Astrocyte (in vitro differentiated cells and primary cell): ENCODE measurements around the gene TMEM63B. TPM values are rescaled to one million over a fixed set of nuclear protein-coding genes. Genes with fewer than 3 reads are reported as not detected.
A peak's percentile ranks its signal among the peaks of the same experiment; 100 is the strongest.

Source experiments
- DNase-seq: peaks from one replicate; pipeline ENCODE4 v3.0.0-alpha.2; 2010; ENCODE audit warnings: low read depth
- FAIRE-seq: peaks from 2 replicates; lab custom pipeline; 2011; peaks lifted over from hg19 to GRCh38; lab: Jason Lieb, UNC
- H2AFZ ChIP-seq: 2 replicates; pipeline ENCODE4 v1.6.0; 2012; ENCODE audit warnings: low read depth, low read length, inconsistent platforms
- H3K27ac ChIP-seq: 2 replicates; pipeline ENCODE4 v1.5.1; 2011; ENCODE audit warnings: low read depth, low read length, inconsistent platforms
- H3K27me3 ChIP-seq: 2 replicates; pipeline ENCODE4 v1.6.0; 2011; ENCODE audit warnings: low read length, inconsistent platforms; ENCODE audit not compliant: insufficient read depth
- H3K36me3 ChIP-seq: 2 replicates; pipeline ENCODE4 v1.5.1; 2011; ENCODE audit warnings: low read length, inconsistent platforms; ENCODE audit not compliant: insufficient read depth
- H3K4me1 ChIP-seq: 2 replicates; pipeline ENCODE4 v1.5.1; 2011; ENCODE audit warnings: low read length, inconsistent platforms; ENCODE audit not compliant: insufficient read depth
- H3K4me2 ChIP-seq: 2 replicates; pipeline ENCODE4 v1.6.0; 2012; ENCODE audit warnings: low read length, inconsistent platforms
- H3K4me3 ChIP-seq: 2 replicates; pipeline ENCODE4 v1.5.1; 2011; ENCODE audit warnings: low read depth, mild to moderate bottlenecking, low read length, inconsistent platforms; ENCODE audit not compliant: insufficient read depth
- H3K79me2 ChIP-seq: 2 replicates; pipeline ENCODE4 v1.6.0; 2012; ENCODE audit warnings: mild to moderate bottlenecking, low read length, inconsistent platforms; ENCODE audit not compliant: insufficient read depth
- H3K9ac ChIP-seq: 2 replicates; pipeline ENCODE4 v1.6.0; 2012; ENCODE audit warnings: mild to moderate bottlenecking, low read length, inconsistent platforms
- H3K9me3 ChIP-seq: 2 replicates; pipeline ENCODE4 v1.5.1; 2012; ENCODE audit warnings: low read depth, mild to moderate bottlenecking, low read length, inconsistent platforms; ENCODE audit not compliant: insufficient read depth
- H4K20me1 ChIP-seq: 2 replicates; pipeline ENCODE4 v1.6.0; 2012; ENCODE audit warnings: low read length, inconsistent platforms; ENCODE audit not compliant: insufficient read depth
- H3K27ac Mint-ChIP-seq: one replicate; pipeline ENCODE4 v1.8.0; 2021; ENCODE audit warnings: mild to moderate bottlenecking, mixed read lengths; ENCODE audit not compliant: unreplicated experiment
- H3K27me3 Mint-ChIP-seq: one replicate; pipeline ENCODE4 v1.8.0; 2021; ENCODE audit warnings: low read depth, mixed read lengths; ENCODE audit not compliant: unreplicated experiment
- H3K36me3 Mint-ChIP-seq: one replicate; pipeline ENCODE4 v1.8.0; 2021; ENCODE audit warnings: low read depth, mixed read lengths; ENCODE audit not compliant: unreplicated experiment
- H3K4me1 Mint-ChIP-seq: one replicate; pipeline ENCODE4 v1.8.0; 2021; ENCODE audit warnings: low read depth, mixed read lengths; ENCODE audit not compliant: unreplicated experiment
- H3K4me3 Mint-ChIP-seq: one replicate; pipeline ENCODE4 v1.8.0; 2021; ENCODE audit warnings: mild to moderate bottlenecking, moderate library complexity, mixed read lengths; ENCODE audit not compliant: unreplicated experiment
- H3K9me3 Mint-ChIP-seq: one replicate; pipeline ENCODE4 v1.8.0; 2021; ENCODE audit warnings: mild to moderate bottlenecking, mixed read lengths; ENCODE audit not compliant: unreplicated experiment
- CTCF ChIP-seq: IDR thresholded peaks from 2 replicates; pipeline ENCODE4 v1.5.1; 2011; ENCODE audit warnings: low read depth, mild to moderate bottlenecking, inconsistent platforms, low read length, moderate library complexity; ENCODE audit not compliant: insufficient read depth
- EZH2 ChIP-seq: IDR thresholded peaks from 2 replicates; pipeline ENCODE4 v1.6.1; 2012; ENCODE audit warnings: mild to moderate bottlenecking, low read length, inconsistent platforms; ENCODE audit not compliant: insufficient read depth
- total RNA-seq: library from RNA; stranded (reverse); gene quantifications from 2 replicates; pipeline ENCODE4 v1.2.1, GENCODE V29; 2021

Gene TMEM63B
- total RNA-seq, 1 donor from 2014 or later = 86.6 TPM

GRCh38 chr6:44086931-44087574 lies 40.3 kb upstream of the TMEM63B start:
- H3K27me3 Mint-ChIP-seq = peaks cover 7% of the 10 kb centered on the region
- peaks cover 5% of the 10 kb centered on the region for H3K4me1 Mint-ChIP-seq
- Histone ChIP-seq H3K27me3 (no peaks in the 10 kb centered on the region), H4K20me1 (peaks cover 5% of the 10 kb centered on the region), H3K27ac (no peak overlapping the region), H3K9ac (peak overlapping the region; percentile 18), H2AFZ (no peak overlapping the region), H3K36me3 (no peaks in the 10 kb centered on the region), H3K4me2 (no peak overlapping the region), H3K4me3 (no peak overlapping the region), H3K9me3 (no peaks in the 10 kb centered on the region), H3K79me2 (no peaks in the 10 kb centered on the region), H3K4me1 (no peaks in the 10 kb centered on the region)
- H3K4me3 Mint-ChIP-seq = no peak overlapping the region
- H3K27ac Mint-ChIP-seq = no peak overlapping the region
- no peak for TF ChIP-seq EZH2
- TF ChIP-seq CTCF = no peak
- no peaks in the 10 kb centered on the region for H3K9me3 Mint-ChIP-seq
- no peaks in the 10 kb centered on the region for H3K36me3 Mint-ChIP-seq
- DNase-seq = no peak
- FAIRE-seq = no peak

- Mint-ChIP-seq H3K36me3 (no peaks in the 10 kb centered on the region), H3K4me1 (peaks cover 5% of the 10 kb centered on the region), H3K27me3 (peaks cover 1% of the 10 kb centered on the region), H3K27ac (no peak overlapping the region), H3K9me3 (no peaks in the 10 kb centered on the region), H3K4me3 (no peak overlapping the region)
- Histone ChIP-seq H3K27ac (no peak overlapping the region), H3K9ac (peak overlapping the region; percentile 18), H2AFZ (no peak overlapping the region), H3K4me2 (no peak overlapping the region), H3K4me1 (no peaks in the 10 kb centered on the region), H3K9me3 (no peaks in the 10 kb centered on the region), H3K4me3 (no peak overlapping the region), H3K27me3 (no peaks in the 10 kb centered on the region), H3K36me3 (no peaks in the 10 kb centered on the region), H4K20me1 (peaks cover 11% of the 10 kb centered on the region), H3K79me2 (no peaks in the 10 kb centered on the region)
- TF ChIP-seq CTCF = no peak
- no peak for TF ChIP-seq EZH2
- FAIRE-seq = no peak
- DNase-seq = no peak
Observed at GRCh38 chr6:44087623-44088022, 39.7 kb upstream of the TMEM63B start.
